GM12878 (cell line): ENCODE data around the gene KIAA1328.

Experiments used
- ASH2L ChIP-seq: fragments of 300-600, 200-600 bp; sonication (generic); IDR thresholded peaks from 2 replicates; pipeline ENCODE4 v1.6.1; 2017; ENCODE audit warnings: low read depth, mild to moderate bottlenecking, borderline replicate concordance
- CEBPB ChIP-seq, 2 experiments: fragments of 150-350 bp in 1 of 2; IDR thresholded peaks; 2 replicates each; pipeline ENCODE4 v1.6.1; 2012 to 2014; ENCODE audit warnings: low read depth in 2 of 2, low read length in 2 of 2, borderline replicate concordance in 1 of 2, inconsistent platforms in 1 of 2
- CHD2 ChIP-seq: IDR thresholded peaks from 2 replicates; pipeline ENCODE4 v1.6.1; 2011; ENCODE audit warnings: low read depth, low read length, improper control_type of control experiment, borderline replicate concordance
- EZH2 ChIP-seq: IDR thresholded peaks from 2 replicates; pipeline ENCODE4 v1.6.1; 2012; ENCODE audit warnings: low read depth, mild to moderate bottlenecking, control low read depth, inconsistent platforms, low read length, borderline replicate concordance; ENCODE audit not compliant: control insufficient read depth
- NBN ChIP-seq: fragments of 450-650 bp; IDR thresholded peaks from 2 replicates; pipeline ENCODE4 v1.6.1; 2016
- NRF1 ChIP-seq: conservative IDR thresholded peaks from 2 replicates; pipeline ENCODE4 v1.6.1; 2011; ENCODE audit warnings: mild to moderate bottlenecking, low read depth, low read length, improper control_type of control experiment
- POLR2A ChIP-seq: IDR thresholded peaks from 2 replicates; pipeline ENCODE4 v1.6.1; 2011; ENCODE audit warnings: low read depth, mild to moderate bottlenecking, low read length
- POLR2AphosphoS5 ChIP-seq: IDR thresholded peaks from 2 replicates; pipeline ENCODE4 v1.6.1; 2011; ENCODE audit warnings: mild to moderate bottlenecking, low read length, inconsistent platforms
- YY1 ChIP-seq: IDR thresholded peaks from 2 replicates; pipeline ENCODE4 v1.6.1; 2011; ENCODE audit warnings: low read depth, mild to moderate bottlenecking, low read length
- ZNF207 ChIP-seq: fragments of 450-650 bp; IDR thresholded peaks from 2 replicates; pipeline ENCODE4 v1.6.1; 2014; ENCODE audit warnings: antibody characterized with exemption, mild to moderate bottlenecking, borderline replicate concordance
- TF ChIP-seq, protein P1 (sequence below), 3 experiments: IDR thresholded peaks in 2 of 3; conservative IDR thresholded peaks in 1 of 3; 2 replicates each; pipeline ENCODE4 v1.5.1; 2011; ENCODE audit warnings: low read depth in 3 of 3, low read length in 3 of 3, mild to moderate bottlenecking in 3 of 3, control low read depth in 2 of 3, moderate library complexity in 2 of 3, inconsistent platforms in 1 of 3, mixed read lengths in 1 of 3; ENCODE audit not compliant: control insufficient read depth in 2 of 3, insufficient read depth in 1 of 3; ENCODE audit errors: extremely low read depth in 1 of 3
- TF ChIP-seq, protein P2 (sequence below): fragments of 450-650 bp; formaldehyde crosslinking; IDR thresholded peaks from 2 replicates; pipeline ENCODE4 v1.5.0; 2022; ENCODE audit warnings: mild to moderate bottlenecking, missing genetic modification characterization

DNA sequence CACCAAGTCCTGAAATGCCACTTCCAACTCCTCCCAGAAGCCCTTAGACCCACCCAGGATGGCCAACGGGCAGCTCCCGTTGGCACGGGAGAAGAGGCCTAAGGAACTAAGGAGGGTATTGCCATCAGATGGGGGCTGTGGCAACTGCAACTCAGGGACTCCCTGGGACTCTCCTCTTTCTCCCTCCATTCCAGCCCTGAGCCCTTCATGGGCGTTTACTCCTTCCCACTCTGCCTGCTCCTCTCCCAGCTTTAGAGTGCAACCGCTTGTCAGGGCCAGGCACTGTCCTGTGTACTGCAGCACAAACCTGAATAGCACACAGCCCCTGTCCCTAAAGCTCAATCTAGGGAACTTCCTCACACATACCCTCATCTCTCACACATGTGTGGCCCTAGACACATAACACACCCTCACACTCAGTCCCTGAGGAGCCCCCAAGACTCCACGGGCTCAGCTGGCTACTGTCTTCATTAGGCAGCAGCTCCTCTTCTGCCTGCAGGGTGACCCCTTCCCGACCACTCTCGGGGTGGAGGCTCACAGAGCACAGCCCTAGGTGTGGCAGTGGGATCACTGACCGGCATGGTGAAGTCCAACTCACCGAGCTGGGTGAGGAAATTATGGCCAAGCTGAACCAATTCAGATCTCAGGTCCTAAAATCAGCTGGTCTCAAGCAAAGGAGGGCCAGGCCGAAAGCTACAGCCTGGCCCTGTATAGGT is 420.4 kb downstream of the KIAA1328 start:
- TF ChIP-seq NRF1 (no peak), CHD2 (no peak), POLR2A (no peak), CEBPB (IDR thresholded peaks at IDR 0.05; ENCODE audit: borderline replicate concordance in 1 of 2, low read depth in 2 of 2, low read length in 2 of 2) (no peak), NBN (no peak), ASH2L (no peak), YY1 (no peak), EZH2 (no peak), POLR2AphosphoS5 (no peak), ZNF207 (no peak)
- TF ChIP-seq, protein P1, sequence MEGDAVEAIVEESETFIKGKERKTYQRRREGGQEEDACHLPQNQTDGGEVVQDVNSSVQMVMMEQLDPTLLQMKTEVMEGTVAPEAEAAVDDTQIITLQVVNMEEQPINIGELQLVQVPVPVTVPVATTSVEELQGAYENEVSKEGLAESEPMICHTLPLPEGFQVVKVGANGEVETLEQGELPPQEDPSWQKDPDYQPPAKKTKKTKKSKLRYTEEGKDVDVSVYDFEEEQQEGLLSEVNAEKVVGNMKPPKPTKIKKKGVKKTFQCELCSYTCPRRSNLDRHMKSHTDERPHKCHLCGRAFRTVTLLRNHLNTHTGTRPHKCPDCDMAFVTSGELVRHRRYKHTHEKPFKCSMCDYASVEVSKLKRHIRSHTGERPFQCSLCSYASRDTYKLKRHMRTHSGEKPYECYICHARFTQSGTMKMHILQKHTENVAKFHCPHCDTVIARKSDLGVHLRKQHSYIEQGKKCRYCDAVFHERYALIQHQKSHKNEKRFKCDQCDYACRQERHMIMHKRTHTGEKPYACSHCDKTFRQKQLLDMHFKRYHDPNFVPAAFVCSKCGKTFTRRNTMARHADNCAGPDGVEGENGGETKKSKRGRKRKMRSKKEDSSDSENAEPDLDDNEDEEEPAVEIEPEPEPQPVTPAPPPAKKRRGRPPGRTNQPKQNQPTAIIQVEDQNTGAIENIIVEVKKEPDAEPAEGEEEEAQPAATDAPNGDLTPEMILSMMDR (IDR thresholded peaks at IDR 0.05 in 2 of 3, conservative IDR thresholded peaks at IDR 0.05 in 1 of 3; ENCODE audit: control insufficient read depth in 2 of 3, extremely low read depth in 1 of 3, insufficient read depth in 1 of 3, low read depth in 3 of 3, low read length in 3 of 3), result no peak
- TF ChIP-seq, protein P2, sequence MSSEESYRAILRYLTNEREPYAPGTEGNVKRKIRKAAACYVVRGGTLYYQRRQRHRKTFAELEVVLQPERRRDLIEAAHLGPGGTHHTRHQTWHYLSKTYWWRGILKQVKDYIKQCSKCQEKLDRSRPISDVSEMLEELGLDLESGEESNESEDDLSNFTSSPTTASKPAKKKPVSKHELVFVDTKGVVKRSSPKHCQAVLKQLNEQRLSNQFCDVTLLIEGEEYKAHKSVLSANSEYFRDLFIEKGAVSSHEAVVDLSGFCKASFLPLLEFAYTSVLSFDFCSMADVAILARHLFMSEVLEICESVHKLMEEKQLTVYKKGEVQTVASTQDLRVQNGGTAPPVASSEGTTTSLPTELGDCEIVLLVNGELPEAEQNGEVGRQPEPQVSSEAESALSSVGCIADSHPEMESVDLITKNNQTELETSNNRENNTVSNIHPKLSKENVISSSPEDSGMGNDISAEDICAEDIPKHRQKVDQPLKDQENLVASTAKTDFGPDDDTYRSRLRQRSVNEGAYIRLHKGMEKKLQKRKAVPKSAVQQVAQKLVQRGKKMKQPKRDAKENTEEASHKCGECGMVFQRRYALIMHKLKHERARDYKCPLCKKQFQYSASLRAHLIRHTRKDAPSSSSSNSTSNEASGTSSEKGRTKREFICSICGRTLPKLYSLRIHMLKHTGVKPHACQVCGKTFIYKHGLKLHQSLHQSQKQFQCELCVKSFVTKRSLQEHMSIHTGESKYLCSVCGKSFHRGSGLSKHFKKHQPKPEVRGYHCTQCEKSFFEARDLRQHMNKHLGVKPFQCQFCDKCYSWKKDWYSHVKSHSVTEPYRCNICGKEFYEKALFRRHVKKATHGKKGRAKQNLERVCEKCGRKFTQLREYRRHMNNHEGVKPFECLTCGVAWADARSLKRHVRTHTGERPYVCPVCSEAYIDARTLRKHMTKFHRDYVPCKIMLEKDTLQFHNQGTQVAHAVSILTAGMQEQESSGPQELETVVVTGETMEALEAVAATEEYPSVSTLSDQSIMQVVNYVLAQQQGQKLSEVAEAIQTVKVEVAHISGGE (CRISPR knock-in tag), result no peak
